CD4-positive, alpha-beta T cell treated with Interleukin-12 subunit alpha and Interleukin-12 subunit beta, for 1 hour (primary cell): Measurements from ENCODE around the gene PUM2.
A peak's percentile ranks its signal among the peaks of the same experiment; 100 is the strongest.

Experiments
- DNase-seq: peaks from one replicate; pipeline ENCODE4 v3.0.0-alpha.2; 2020

The PUM2 gene

GRCh38 chr2:20229322-20230113, 121.1 kb downstream of the PUM2 start:
- DNase-seq: no peak

DNA sequence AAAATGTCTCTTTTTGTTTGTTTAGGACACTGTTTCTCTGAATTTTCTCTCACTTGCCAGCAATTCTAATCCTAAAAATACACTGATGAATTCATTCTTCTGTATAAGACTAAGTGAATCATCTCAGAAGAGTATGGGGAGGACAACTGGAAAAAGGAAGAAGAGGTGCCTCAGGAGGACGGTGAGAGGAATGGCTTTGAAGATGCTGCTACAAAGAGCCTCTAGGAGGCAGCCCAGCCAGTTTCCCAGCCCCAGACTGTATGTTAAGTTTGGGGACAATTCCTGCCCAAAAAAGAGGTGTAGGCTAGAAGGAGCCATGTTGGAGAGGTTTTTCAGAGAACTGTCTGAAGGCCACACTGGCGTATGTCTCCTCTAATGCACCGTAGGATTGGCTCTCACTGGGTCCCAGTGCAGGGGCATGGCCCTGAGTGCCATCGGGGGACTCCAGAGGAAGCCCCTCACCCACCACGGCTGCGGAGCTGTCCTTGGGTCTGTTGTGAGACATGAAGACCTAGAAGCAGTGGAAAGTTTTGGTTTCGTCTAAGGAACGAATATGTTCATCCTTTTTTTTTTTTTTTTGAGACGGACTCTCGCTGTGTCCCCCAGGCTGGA, 122.6 kb downstream of the PUM2 start:
- DNase-seq: no peak

- no peak for DNase-seq
Observed at GRCh38 chr2:20226152-20226545, 124.5 kb downstream of the PUM2 start.

GRCh38 chr2:20225294-20226151, 125.1 kb downstream of the PUM2 start:
- peak; percentile 22 for DNase-seq

GRCh38 chr2:20224716-20225293, 125.8 kb downstream of the PUM2 start, which contains the start of gene SDC1:
Gene SDC1 (minus strand): TSS chr2:20225130. CDS start chr2:20224867, 263 bp downstream.
- no peak for DNase-seq

DNA sequence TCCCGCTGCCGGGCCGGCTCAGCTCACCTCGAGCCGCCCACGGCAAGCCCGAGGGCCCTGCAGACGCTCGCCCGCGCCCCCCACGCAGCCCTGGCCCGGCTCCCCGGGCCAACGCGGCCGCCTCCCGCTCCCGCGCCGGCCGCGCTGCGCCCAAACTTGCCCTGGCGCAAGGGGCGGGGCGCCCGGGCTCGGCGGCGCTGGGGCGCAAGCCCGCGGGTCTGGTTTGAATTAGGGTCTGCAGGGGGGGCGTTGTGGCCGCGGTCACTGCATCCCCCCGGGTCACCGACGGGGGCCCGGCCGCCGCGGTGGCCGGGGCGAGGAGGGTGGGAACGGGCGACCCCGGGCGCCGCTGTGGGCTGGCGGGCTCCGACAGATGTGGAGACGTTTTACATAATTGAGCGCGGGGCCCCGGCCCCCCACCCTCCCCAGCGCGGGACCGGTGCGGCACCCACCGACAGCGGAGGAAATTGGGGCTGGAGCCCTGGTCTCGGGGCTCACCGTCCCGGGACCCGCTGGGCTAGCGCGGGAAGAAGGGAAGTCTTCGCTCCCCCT, 126.4 kb downstream of the PUM2 start:
- DNase-seq: no peak

DNA sequence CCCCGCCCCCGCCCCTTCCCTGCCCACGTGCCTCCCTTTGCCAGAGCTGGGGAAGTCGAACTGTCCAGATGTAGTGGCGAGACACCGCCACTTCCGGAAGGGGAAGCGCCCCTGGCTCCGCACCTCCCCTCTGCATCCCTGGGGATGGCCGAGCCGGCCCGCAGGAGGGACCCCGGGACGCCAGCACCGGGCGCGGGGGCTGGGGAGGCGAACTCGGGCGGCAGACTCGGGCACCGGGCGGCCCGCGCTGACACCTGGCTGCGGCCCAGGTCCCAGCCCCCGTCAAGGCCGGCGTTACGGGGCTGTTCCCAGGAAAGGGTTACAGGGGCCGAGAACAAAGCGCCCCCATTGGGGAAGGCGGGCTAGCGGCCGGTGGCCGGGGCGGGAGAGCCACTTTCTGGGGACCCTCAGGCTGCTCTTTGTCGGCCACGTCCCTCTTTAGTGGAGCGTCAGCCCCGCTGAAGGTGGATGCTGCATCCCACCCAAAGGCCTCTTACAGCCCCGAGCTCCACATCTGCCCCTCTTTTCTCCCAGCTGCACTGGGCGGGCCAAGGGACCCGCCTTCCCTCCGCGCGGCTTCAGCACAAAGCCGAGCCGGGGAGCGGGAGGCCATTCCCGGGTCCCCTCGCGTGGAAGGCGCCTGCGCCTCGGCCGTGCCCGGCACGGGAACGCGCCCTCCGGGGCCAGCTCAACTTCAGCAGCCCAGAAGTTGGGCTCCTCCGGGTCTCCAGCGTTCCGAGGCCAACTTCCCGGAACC, 127.1 kb downstream of the PUM2 start:
- DNase-seq: no peak

- DNase-seq: no peak
Observed at GRCh38 chr2:20222769-20223406, 127.8 kb downstream of the PUM2 start.

GRCh38 chr2:20222014-20222768, 128.5 kb downstream of the PUM2 start:
- no peak for DNase-seq

DNA sequence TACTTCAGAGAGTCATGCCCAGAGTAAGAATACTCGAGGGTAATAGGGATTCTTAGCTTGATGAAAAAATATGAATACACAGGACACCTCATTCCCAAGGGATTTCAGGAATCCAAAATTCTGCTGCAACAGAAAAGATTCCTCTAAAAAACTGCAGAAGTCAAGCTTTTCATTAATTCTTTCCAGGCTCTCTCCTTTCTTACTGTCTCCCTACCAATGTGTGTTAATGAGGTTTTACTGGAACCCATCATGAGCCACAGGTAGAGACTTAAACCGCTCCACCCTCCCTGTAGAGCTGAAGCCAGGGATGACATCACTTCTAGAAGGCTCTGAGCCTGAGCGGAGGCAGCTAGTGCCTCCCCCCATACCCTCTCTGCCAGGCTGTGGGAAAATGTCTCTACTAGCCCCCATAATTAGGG, 129.1 kb downstream of the PUM2 start:
- DNase-seq: no peak

DNA sequence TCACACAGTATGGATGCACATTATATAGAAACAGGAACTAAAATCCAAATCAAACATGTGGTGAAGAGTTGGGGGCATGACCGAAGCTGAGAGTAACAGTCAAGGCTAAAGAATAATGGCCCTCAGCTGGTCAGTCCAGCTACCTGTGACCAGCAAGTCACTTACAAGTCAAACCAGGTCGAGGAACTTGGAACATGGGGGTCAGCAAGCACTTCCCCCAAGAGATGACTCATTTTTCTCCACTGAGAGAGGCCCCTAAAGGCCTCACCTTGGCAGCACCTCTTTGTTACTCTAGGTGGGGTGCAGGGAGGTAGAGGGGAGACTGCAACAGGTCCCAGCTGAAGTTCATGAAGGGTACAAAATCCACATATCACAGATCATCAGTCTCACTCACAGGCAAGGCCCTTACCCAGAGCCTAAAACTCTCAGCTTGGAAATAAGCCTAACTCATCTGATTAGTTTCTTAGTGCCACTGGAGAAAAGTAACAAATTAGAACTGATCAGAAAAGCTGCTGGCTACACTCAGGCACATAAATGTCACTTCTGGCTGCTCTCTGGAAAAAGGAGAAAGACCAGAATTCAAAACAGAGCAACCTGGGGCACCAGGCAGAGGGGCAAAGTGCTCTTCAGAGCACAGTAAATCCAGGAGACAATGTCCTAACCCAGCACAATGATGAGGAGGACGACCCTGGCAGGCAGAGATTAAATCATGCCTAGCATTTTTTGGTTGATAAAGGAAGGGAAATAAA, 129.7 kb downstream of the PUM2 start:
- DNase-seq: no peak

DNA sequence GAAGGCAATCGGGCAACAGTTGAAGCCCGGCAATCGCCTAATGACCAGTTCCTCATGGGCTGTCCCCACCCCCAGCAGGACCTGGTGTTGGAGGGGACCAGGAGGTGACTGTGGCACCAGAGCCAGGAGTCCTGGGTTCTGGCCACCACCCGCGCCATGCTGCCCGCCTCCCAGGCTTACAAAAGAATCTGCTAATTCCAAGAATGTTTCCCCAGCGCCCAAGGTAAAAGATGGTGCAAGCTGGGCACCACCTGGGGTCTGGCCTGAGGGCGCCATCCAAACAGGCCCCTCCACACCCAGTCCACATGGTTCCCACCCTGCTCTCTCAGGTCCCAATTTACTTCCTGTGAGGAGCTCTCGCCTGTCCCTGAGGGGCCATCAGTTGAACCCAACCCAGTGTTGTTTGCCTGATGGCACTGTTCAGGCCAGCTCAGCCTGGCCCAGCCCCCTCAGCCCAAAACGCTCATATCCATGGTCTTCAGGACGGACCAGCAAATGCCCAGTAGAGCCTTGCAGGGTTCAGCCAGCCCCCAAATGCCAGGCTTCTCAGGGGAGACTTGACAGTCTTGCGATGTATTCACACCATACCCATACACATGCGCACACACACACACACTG, 130.8 kb downstream of the PUM2 start:
- no peak for DNase-seq

- no peak for DNase-seq
Observed at GRCh38 chr2:20218331-20219320, 132.0 kb downstream of the PUM2 start.

GRCh38 chr2:20217041-20217970, 133.3 kb downstream of the PUM2 start:
- no peak for DNase-seq

DNA sequence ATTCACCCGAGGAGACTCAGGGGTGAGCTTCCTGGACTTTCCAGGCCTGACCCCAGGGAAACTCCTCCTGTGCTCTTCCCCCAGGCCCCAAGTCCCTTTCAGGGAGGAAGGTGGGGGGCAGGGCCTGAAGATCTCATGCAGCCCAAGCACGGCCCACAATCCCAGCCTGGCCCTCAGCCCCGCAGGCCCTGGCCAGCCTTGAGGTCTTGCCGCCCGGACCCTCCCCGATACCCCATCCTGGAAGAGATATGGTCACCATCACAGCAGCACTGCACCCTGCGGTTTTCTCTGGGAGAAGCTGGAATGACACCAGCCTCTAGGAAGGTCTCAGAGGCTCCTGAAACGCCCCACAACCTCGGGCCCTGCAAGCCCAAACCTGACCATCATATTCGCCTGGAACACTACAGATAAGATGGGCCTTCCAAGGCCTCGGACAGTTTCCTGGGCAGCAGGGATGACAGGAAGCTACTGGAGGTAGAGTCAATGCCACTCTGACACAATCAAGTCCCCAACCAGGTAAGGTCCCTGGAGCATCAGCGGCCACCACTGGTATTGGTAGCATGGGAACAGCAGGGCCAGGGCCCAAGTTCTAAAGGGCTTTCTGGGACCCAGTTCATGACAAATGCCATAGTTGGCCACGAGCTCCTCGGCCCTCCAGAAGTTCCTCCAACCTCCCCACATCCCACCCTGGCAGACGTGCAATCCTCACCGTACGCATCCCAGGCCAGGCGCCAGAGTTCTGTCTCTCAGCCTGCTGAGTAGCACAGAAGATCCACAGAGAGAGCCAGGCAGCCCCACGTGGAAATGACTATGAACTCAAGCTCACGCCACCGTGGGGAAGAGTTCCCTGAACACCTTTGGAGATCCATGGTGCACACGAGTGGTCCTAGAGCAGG, 134.3 kb downstream of the PUM2 start:
- no peak for DNase-seq
